Lung (tissue), 12 donors: ENCODE results near the gene WWTR1. TPM values are rescaled to one million over a fixed set of nuclear protein-coding genes. Genes with fewer than 3 reads are reported as not detected.

Source experiments
- ATAC-seq: fragments of 200-7000 bp; cut with Tn5 transposase; one replicate; pipeline ENCODE4 v1.9.1; 2020; ENCODE audit warnings: moderate number of reproducible peaks; ENCODE audit not compliant: insufficient read depth, low FRiP score
- DNase-seq, 3 donors: peaks; one replicate each; pipeline ENCODE4 v3.0.0-alpha.2; 2013 to 2017
- H3K27ac ChIP-seq, 2 donors: one replicate each; pipeline ENCODE4 v1.5.1; 2013; ENCODE audit warnings: mild to moderate bottlenecking in 2 of 2, moderate library complexity in 2 of 2, control low read depth in 1 of 2, inconsistent platforms in 1 of 2, low read depth in 1 of 2, low read length in 1 of 2
- H3K27me3 ChIP-seq, 3 donors: one replicate each; pipeline ENCODE4 v1.5.1; 2013; ENCODE audit warnings: low read length in 2 of 3; ENCODE audit not compliant: control insufficient read depth in 3 of 3, insufficient read depth in 3 of 3
- H3K36me3 ChIP-seq, 4 donors: one replicate each; pipeline ENCODE4 v1.5.1; 2013; ENCODE audit warnings: low read length in 4 of 4, mild to moderate bottlenecking in 1 of 4, moderate library complexity in 1 of 4; ENCODE audit not compliant: control insufficient read depth in 4 of 4, insufficient read depth in 4 of 4
- H3K4me1 ChIP-seq, 5 donors: one replicate each; pipeline ENCODE4 v1.5.1; 2013; ENCODE audit warnings: low read length in 5 of 5, mild to moderate bottlenecking in 2 of 5, moderate library complexity in 1 of 5; ENCODE audit not compliant: control insufficient read depth in 5 of 5, insufficient read depth in 5 of 5
- H3K4me3 ChIP-seq: one replicate; pipeline ENCODE4 v1.5.1; 2013; ENCODE audit warnings: mild to moderate bottlenecking, control low read depth, moderate library complexity
- H3K9ac ChIP-seq, 2 donors: one replicate each; pipeline ENCODE4 v1.5.1; 2013; ENCODE audit warnings: low read length in 2 of 2, control low read depth in 1 of 2; ENCODE audit not compliant: insufficient read depth in 1 of 2
- H3K9me3 ChIP-seq, 4 donors: one replicate each; pipeline ENCODE4 v1.5.1; 2013; ENCODE audit warnings: low read length in 3 of 4, mild to moderate bottlenecking in 1 of 4, moderate library complexity in 1 of 4; ENCODE audit not compliant: control insufficient read depth in 4 of 4, insufficient read depth in 3 of 4
- WGBS, 2 donors: extraction: QIAGEN DNeasy Blood & Tissue Kit; methylation state at CpG; one replicate each; pipeline ENCODE4 v1.1.7; 2013; 5-methylcytosine and 5-hydroxymethylcytosine counted together
- polyA plus RNA-seq, 2 donors: library from polyadenylated mRNA; stranded (reverse); fragments of 200-250 nt; gene quantifications; one replicate each; pipeline ENCODE4 v1.2.1, GENCODE V29; 2013
- total RNA-seq, 2 donors: library from RNA; depleted of rRNA in 1 of 2; stranded (reverse); fragments of >200 nt in 1 of 2; gene quantifications; one replicate each; pipeline ENCODE4 v1.2.1, GENCODE V29; 2014 to 2021
- TF ChIP-seq, protein P1 (sequence below): IDR thresholded peaks from 2 replicates; pipeline ENCODE4 v1.5.1; 2012; ENCODE audit warnings: mild to moderate bottlenecking; ENCODE audit errors: control extremely low read depth, extremely low read depth
- donor health status: control.
- donor health status: control.
- donor health status: Bipolar disorder and iron deficiency.
- donor health status: healthy.
- donor health status: DM: yes; HTN: yes; CAD: no.

WWTR1 gene
- total and polyA plus RNA-seq, 4 donors: 29.3 to 186 (median 63.4) TPM

DNA sequence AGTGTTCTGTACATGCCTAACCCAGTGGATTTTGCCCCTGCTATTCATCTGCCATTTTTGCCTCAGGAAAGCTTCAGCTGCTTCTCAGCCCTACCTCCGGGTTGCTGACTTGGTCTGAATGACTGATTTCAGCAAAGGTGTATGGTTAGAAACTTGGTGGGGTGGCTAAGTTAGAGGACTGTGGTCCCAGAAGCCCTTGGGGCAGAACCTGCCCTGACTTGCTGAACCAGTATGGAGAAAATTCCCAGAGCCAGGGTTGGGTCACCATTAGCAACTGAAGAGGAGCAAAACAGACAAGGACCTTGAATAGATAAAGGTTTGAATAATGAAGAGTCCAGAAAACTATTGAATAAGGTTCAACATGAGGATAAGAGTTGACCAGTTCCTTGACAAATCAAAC, 6.1 kb upstream of the WWTR1 start:
- Histone ChIP-seq H3K36me3 (no peaks in the 10 kb centered on the region), H3K9me3 (no peaks in the 10 kb centered on the region), H3K4me3 (no peak overlapping the region), H3K4me1 (peaks cover 0 to 7% (median 0%) of the 10 kb centered on the region in 5 donors), H3K9ac (no peak overlapping the region), H3K27me3 (no peaks in the 10 kb centered on the region), H3K27ac (no peak overlapping the region)
- DNase-seq (no peak), ATAC-seq (no peak)
- 93 to 97% methylated on average over 1 of the region's 1 CpG for WGBS, 2 donors
- TF ChIP-seq, protein P1, sequence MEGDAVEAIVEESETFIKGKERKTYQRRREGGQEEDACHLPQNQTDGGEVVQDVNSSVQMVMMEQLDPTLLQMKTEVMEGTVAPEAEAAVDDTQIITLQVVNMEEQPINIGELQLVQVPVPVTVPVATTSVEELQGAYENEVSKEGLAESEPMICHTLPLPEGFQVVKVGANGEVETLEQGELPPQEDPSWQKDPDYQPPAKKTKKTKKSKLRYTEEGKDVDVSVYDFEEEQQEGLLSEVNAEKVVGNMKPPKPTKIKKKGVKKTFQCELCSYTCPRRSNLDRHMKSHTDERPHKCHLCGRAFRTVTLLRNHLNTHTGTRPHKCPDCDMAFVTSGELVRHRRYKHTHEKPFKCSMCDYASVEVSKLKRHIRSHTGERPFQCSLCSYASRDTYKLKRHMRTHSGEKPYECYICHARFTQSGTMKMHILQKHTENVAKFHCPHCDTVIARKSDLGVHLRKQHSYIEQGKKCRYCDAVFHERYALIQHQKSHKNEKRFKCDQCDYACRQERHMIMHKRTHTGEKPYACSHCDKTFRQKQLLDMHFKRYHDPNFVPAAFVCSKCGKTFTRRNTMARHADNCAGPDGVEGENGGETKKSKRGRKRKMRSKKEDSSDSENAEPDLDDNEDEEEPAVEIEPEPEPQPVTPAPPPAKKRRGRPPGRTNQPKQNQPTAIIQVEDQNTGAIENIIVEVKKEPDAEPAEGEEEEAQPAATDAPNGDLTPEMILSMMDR: no peak

DNA sequence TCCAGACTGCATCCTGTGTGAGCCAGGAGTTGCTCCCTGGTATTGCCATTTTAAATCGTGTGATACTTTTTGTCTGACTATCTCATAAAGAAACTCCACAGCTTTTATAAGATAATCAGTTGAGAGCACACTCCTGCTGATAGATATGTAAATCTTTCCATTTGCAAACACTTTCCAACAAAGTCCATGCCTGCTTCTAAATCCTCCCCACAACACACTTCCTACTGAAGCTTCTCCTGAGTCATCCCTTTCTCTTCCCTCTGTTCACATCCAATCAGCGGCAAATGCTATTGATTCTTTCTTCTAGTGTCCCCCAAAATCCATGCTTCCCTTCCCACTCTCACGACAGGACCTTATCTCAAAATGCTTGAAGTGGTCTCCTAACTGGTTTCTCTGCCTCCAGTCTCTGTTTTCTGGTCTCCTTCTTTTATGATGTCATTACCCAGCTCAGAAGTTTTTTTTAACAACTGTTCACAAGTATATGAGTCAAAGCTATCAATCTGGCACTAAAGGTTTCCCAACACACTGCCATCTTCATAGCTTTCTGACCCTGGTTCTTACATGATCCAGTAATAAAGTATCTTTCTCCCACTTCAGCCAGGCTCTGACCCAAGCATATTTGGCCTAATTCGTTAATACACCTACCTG, 4.5 kb upstream of the WWTR1 start:
- no peak overlapping the region for H3K9ac ChIP-seq
- WGBS, 2 donors: 82 to 88% methylated on average over 4 of the region's 4 CpGs
- H3K36me3 ChIP-seq: no peaks in the 10 kb centered on the region
- H3K9me3 ChIP-seq: peaks cover 0 to 3% (median 0%) of the 10 kb centered on the region in 4 donors
- H3K4me1 ChIP-seq: peaks cover 0 to 11% (median 0%) of the 10 kb centered on the region in 5 donors
- TF ChIP-seq, protein P1: no peak
- H3K27ac ChIP-seq: no peak overlapping the region
- DNase-seq (no peak), ATAC-seq (no peak)
- H3K4me3 ChIP-seq: no peak overlapping the region
- H3K27me3 ChIP-seq: no peaks in the 10 kb centered on the region

DNA sequence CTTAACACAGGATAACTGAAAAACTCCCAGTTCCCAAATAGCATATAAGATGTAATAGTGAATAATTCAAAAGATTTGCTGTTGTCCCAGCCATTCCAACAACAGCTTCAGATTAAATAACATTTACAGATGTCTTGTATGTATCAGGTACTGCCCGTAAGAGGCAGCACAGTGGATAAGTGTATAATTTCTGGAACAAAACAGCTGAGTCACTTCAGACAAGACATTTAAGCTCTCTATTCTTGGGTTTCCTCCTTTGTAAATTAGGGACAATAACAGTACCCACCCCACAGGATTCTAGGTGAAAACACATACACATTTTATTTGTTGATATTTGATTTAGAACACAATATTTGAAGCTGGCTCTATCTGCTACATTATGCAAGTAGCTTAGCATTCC, 2.6 kb upstream of the WWTR1 start:
- 77 to 92% methylated on average over 1 of the region's 1 CpG for WGBS, 2 donors
- DNase-seq (no peak), ATAC-seq (no peak)
- Histone ChIP-seq H3K9me3 (peaks cover 0 to 4% (median 0%) of the 10 kb centered on the region in 4 donors), H3K4me1 (peaks cover 0 to 24% (median 5%) of the 10 kb centered on the region in 5 donors), H3K4me3 (no peak overlapping the region), H3K27ac (no peak overlapping the region), H3K9ac (no peak overlapping the region), H3K27me3 (no peaks in the 10 kb centered on the region), H3K36me3 (no peaks in the 10 kb centered on the region)
- TF ChIP-seq, protein P1: no peak
